Uterus (tissue), 4 donors: ENCODE measurements around the gene OR10P1. TPM values are rescaled to one million over a fixed set of nuclear protein-coding genes. Genes with fewer than 3 reads are reported as not detected.

ENCODE experiments used
- DNase-seq, 2 donors: peaks; one replicate each; pipeline ENCODE4 v3.0.0-alpha.2; 2019 to 2020
- H3K27ac ChIP-seq, 2 donors: fragments of 200-600 bp; sonication (generic); 1 replicate in 1 of 2; 2 replicates in 1 of 2; pipeline ENCODE4 v1.5.1; 2016 to 2018
- H3K27me3 ChIP-seq, 2 donors: fragments of 200-600 bp; sonication (generic); one replicate each; pipeline ENCODE4 v1.5.1; 2018 to 2019; ENCODE audit warnings: control low read depth in 1 of 2
- H3K36me3 ChIP-seq, 2 donors: fragments of 200-600 bp; sonication (generic); one replicate each; pipeline ENCODE4 v1.5.1; 2019; ENCODE audit warnings: control low read depth in 1 of 2
- H3K4me1 ChIP-seq, 2 donors: fragments of 200-600 bp; sonication (generic); one replicate each; pipeline ENCODE4 v1.5.1; 2018 to 2019; ENCODE audit warnings: control low read depth in 1 of 2
- H3K4me3 ChIP-seq, 2 donors: fragments of 200-600 bp; sonication (generic); 1 replicate in 1 of 2; 2 replicates in 1 of 2; pipeline ENCODE4 v1.5.1; 2018 to 2019; ENCODE audit warnings: mild to moderate bottlenecking in 1 of 2
- H3K9me3 ChIP-seq, 2 donors: fragments of 200-600 bp; sonication (generic); one replicate each; pipeline ENCODE4 v1.5.1; 2019; ENCODE audit warnings: control low read depth in 1 of 2
- POLR2A ChIP-seq, 2 donors: fragments of 450-650 bp; IDR thresholded peaks; one replicate each; pipeline ENCODE4 v1.6.1; 2016; ENCODE audit warnings: antibody characterized with exemption in 2 of 2, mild to moderate bottlenecking in 1 of 2, moderate library complexity in 1 of 2
- intact Hi-C: fragments of 100-400 bp; cut with DNase I; formaldehyde crosslinking; loops from one replicate; pipeline ENCODE4 v1.15.1; 2023; ENCODE audit warnings: low total_unique reads
- total RNA-seq, 4 donors: library from RNA; depleted of rRNA in 3 of 4; stranded (reverse); fragments of >200 nt in 3 of 4; gene quantifications; one replicate each; pipeline versions ENCODE4 v1.1.0 to v1.2.4, GENCODE V29; 2014 to 2023
- TF ChIP-seq, protein P1 (sequence below), 4 experiments: fragments of 200-600 bp in 2 of 4; fragments of 450-650 bp in 2 of 4; sonication (generic) in 2 of 4; IDR thresholded peaks; one replicate each; pipeline ENCODE4 v1.5.1; 2016 to 2019; ENCODE audit warnings: antibody characterized with exemption in 4 of 4, mild to moderate bottlenecking in 2 of 4, moderate library complexity in 1 of 4
- donor health status: DM: yes; HTN: yes; CAD: no.

Gene OR10P1
- total RNA-seq, 4 donors from 2014 or later: not detected

DNA sequence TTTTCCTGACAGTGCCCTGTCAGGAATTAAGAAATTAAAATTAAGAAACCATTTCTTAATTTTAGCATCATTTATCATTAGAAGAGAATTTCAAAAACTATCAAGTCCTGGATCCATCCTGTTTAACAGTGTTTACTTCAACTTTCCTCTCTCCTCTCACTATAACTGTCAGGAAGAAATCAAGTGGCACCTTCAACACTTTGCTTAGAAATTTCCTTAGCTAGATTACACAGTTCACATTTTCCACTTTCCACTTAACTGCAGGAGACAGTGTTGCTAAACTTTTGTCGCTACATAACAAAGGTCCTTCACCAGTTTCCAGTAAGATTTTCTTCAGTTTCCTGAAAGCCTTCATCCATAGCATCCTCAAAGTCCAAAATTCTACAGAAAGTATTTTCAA lies 21.9 kb upstream of the OR10P1 start:
- Histone ChIP-seq H3K4me3 (no peak overlapping the region), H3K27me3 (no peaks in the 10 kb centered on the region), H3K4me1 (no peaks in the 10 kb centered on the region), H3K9me3 (no peaks in the 10 kb centered on the region), H3K36me3 (no peaks in the 10 kb centered on the region), H3K27ac (no peak overlapping the region)
- no peak for DNase-seq
- TF ChIP-seq, protein P1, sequence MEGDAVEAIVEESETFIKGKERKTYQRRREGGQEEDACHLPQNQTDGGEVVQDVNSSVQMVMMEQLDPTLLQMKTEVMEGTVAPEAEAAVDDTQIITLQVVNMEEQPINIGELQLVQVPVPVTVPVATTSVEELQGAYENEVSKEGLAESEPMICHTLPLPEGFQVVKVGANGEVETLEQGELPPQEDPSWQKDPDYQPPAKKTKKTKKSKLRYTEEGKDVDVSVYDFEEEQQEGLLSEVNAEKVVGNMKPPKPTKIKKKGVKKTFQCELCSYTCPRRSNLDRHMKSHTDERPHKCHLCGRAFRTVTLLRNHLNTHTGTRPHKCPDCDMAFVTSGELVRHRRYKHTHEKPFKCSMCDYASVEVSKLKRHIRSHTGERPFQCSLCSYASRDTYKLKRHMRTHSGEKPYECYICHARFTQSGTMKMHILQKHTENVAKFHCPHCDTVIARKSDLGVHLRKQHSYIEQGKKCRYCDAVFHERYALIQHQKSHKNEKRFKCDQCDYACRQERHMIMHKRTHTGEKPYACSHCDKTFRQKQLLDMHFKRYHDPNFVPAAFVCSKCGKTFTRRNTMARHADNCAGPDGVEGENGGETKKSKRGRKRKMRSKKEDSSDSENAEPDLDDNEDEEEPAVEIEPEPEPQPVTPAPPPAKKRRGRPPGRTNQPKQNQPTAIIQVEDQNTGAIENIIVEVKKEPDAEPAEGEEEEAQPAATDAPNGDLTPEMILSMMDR (IDR thresholded peaks at IDR 0.05): no peak
- TF ChIP-seq POLR2A (IDR thresholded peaks at IDR 0.05): no peak
- intact Hi-C loops: loop anchor here (10.0 kb wide), 1 partner anchor 420 kb away; no protein-coding TSS in a partner anchor

DNA sequence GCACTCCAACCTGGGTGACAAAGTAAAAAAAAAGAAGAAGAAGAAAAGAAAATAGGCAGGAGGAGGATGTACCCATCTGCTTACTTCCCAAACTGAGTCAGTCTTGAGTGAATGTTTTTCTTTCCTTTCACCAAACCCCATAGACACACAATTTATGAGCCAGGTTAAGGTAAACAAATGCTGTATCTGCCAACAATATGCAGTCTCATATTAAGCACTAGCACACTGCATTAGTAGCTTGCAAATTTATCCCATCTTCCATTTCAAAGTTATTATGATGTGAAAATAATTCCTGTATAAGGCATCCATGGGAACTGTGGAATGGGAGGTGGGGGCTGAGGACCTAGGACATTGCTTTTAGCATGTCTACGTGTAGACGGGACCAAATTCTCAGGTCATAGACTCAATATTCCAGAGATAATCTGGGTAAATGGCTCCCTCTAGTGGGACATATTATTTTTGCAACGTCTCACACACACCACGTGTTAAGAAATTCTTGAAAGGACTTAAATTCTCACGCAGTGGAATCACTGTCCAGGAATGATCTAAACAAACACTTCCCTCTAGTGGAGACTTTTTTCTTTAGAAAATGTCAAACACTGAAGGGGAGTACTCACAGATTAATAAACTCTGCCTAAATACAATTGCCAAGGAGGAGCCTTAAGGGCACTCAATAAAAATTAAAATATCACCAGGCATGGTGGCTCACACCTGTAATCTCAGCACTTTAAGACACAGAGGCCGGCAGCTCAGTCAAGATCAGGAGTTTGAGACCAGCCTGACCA lies 17.1 kb upstream of the OR10P1 start:
- H3K36me3 ChIP-seq: no peaks in the 10 kb centered on the region
- no peaks in the 10 kb centered on the region for H3K27me3 ChIP-seq
- intact Hi-C loops: loop anchor here (10.0 kb wide), 1 partner anchor 425 kb away; no protein-coding TSS in a partner anchor
- H3K27ac ChIP-seq: no peak overlapping the region
- no peaks in the 10 kb centered on the region for H3K4me1 ChIP-seq
- DNase-seq: peak in 1 of 2 donors; percentile 39
- H3K4me3 ChIP-seq: no peak overlapping the region
- TF ChIP-seq, protein P1 (IDR thresholded peaks at IDR 0.05): peak; percentile 65 to 82 (median 74)
- no peak for TF ChIP-seq POLR2A (IDR thresholded peaks at IDR 0.05)
- H3K9me3 ChIP-seq: no peaks in the 10 kb centered on the region

DNA sequence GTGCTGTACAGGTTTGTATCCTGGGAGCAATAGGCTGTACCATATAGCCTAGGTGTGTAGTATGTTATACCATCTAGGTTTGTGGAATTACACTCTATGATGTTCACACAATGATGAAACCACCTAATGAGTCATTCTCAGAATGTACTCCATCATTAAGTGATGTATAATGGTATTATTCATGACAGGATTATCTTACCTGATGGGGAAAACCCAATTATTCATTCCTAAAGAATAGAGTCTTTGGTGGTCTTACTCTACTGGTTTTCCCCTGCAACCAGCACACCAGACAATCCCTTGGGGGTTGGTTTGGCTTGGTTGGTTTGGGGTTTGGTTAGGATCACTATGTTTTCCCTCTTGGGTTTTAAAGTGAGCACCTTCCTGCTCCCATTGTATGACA lies 12.6 kb upstream of the OR10P1 start:
- intact Hi-C loops: no loop called here
- no peak for DNase-seq
- TF ChIP-seq, protein P1 (IDR thresholded peaks at IDR 0.05): no peak
- TF ChIP-seq POLR2A (IDR thresholded peaks at IDR 0.05): no peak
- no peaks in the 10 kb centered on the region for H3K36me3 ChIP-seq
- no peak overlapping the region for H3K4me3 ChIP-seq
- no peaks in the 10 kb centered on the region for H3K9me3 ChIP-seq
- no peaks in the 10 kb centered on the region for H3K27me3 ChIP-seq
- no peak overlapping the region for H3K27ac ChIP-seq
- no peaks in the 10 kb centered on the region for H3K4me1 ChIP-seq

DNA sequence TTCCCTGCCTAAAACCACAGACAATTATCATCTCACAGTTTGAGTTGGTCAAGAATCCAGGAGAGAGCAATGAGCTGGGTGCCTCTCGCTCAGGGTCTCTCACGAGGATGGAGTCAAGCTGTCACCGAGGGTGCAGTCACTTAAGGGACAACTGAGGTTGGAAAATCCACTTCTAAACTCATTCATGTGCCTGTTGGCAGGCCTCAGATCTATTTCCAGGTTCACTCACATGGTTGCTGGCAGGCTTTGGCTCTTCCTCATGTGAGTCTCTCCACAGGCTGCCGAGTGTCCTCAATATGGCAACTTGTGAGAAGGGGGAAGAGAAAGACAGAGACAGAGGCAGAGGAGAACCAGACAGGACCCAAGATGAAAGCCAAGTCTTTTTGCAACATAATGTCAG lies 10.5 kb upstream of the OR10P1 start:
- TF ChIP-seq, protein P1 (IDR thresholded peaks at IDR 0.05): no peak
- no peak for TF ChIP-seq POLR2A (IDR thresholded peaks at IDR 0.05)
- no peak for DNase-seq
- Histone ChIP-seq H3K36me3 (no peaks in the 10 kb centered on the region), H3K27me3 (no peaks in the 10 kb centered on the region), H3K9me3 (no peaks in the 10 kb centered on the region), H3K4me1 (no peaks in the 10 kb centered on the region), H3K27ac (no peak overlapping the region), H3K4me3 (no peak overlapping the region)
- intact Hi-C loops: no loop called here

DNA sequence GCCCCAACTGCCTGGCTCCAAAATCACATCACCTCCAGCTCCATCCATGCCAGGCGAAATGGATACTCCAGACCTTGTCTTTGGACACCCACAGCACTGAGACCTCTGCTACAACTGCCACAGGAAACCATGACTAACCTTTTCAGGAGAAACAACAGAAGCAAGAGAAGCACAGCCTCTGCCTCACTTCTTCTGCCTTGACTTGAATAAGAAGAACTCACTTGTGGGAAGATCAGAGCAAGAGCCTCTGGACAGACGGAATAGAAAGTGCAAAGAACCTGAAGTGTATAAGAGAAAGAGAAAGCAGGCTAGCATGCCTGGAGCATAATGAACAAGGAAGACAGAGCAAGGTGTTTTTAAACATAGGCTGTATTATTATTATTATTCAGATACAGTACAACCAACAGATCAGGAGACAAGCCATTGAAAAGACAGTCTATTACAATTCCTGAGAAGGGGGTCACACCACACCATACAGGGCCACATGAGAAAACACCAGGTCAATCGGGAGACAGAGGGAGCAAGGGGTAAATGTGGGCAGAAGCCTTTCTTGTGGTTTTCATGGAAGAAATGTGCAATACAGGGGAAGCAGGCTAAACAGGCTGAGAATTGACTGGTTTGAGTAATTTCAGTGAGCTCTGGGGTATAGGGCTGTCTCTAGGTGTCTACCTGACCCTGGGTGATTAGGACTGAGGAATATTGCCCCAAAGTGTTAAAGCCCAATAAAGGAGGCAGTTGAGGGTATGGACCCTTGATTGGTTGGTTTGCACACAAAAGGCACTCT lies 7.4 kb upstream of the OR10P1 start:
- intact Hi-C loops: no loop called here
- no peak overlapping the region for H3K27ac ChIP-seq
- H3K4me3 ChIP-seq: no peak overlapping the region
- no peaks in the 10 kb centered on the region for H3K9me3 ChIP-seq
- DNase-seq: no peak
- TF ChIP-seq, protein P1 (IDR thresholded peaks at IDR 0.05): no peak
- no peak for TF ChIP-seq POLR2A (IDR thresholded peaks at IDR 0.05)
- no peaks in the 10 kb centered on the region for H3K36me3 ChIP-seq
- H3K27me3 ChIP-seq: no peaks in the 10 kb centered on the region
- no peaks in the 10 kb centered on the region for H3K4me1 ChIP-seq
